HEK293 (cell line): ENCODE measurements around the gene GNAI2.

ENCODE experiments used
- CTCF ChIP-seq: fragments of 450-650 bp; formaldehyde crosslinking; IDR thresholded peaks from 2 replicates; pipeline ENCODE4 v1.5.1; 2016; ENCODE audit warnings: missing biosample characterization, missing genetic modification characterization
- GLIS2 ChIP-seq: fragments of 450-650 bp; formaldehyde crosslinking; IDR thresholded peaks from 2 replicates; pipeline ENCODE4 v1.5.1; 2016; ENCODE audit warnings: missing biosample characterization, missing genetic modification characterization
- PRDM1 ChIP-seq: fragments of 450-650 bp; formaldehyde crosslinking; IDR thresholded peaks from 2 replicates; pipeline ENCODE4; 2016; ENCODE audit warnings: missing biosample characterization, missing genetic modification characterization
- ZNF629 ChIP-seq: fragments of 450-650 bp; formaldehyde crosslinking; IDR thresholded peaks from 2 replicates; pipeline ENCODE4 v1.5.1; 2017; ENCODE audit warnings: missing biosample characterization, missing genetic modification characterization
- TF ChIP-seq, protein P1 (sequence below): IDR thresholded peaks from 2 replicates; pipeline ENCODE4 v1.6.1; 2011; ENCODE audit warnings: mild to moderate bottlenecking, low read depth, low read length, borderline replicate concordance

DNA sequence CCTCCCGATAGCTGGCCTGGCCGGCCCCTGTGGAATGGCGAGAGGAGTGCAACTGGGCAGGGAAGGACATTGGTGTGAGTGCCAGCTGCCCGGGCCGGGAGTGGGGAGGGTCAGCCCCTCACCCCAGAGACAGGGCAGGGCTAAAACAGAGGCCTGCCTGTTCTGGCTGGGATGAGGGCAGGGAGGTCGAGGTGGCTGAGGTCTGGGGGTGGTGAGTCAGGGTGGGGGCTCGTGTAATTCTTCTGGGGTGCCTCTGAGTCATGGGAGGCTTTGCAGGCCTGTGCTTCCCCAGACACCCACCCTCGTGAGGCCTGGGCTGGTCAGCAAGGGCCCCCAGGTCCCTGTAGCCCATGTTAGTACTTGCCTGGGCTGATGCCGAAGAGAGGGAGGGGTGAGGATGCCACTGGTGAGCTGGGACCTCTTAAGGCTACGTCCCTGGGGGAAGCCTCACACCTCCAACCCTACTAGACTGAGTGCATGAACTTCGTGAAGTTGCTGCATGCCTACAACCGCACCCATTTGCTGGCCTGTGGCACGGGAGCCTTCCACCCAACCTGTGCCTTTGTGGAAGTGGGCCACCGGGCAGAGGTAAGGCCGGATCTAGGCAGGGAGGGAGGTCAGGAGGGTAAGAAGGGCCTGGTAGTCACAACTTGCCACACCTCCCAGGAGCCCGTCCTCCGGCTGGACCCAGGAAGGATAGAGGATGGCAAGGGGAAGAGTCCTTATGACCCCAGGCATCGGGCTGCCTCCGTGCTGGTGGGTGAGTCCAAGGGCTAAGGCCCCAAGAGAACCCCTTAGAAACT, 34.6 kb downstream of the GNAI2 start:
- no peak for TF ChIP-seq PRDM1 (tag by site-specific recombination)
- TF ChIP-seq CTCF (tag by site-specific recombination) = no peak
- no peak for TF ChIP-seq GLIS2 (tag by site-specific recombination)
- TF ChIP-seq, protein P1, sequence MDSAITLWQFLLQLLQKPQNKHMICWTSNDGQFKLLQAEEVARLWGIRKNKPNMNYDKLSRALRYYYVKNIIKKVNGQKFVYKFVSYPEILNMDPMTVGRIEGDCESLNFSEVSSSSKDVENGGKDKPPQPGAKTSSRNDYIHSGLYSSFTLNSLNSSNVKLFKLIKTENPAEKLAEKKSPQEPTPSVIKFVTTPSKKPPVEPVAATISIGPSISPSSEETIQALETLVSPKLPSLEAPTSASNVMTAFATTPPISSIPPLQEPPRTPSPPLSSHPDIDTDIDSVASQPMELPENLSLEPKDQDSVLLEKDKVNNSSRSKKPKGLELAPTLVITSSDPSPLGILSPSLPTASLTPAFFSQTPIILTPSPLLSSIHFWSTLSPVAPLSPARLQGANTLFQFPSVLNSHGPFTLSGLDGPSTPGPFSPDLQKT = no peak
- no peak for TF ChIP-seq ZNF629 (tag by site-specific recombination)
